ENCODE measurements around the gene MCRS1.
"Not testable (repeated sequence)": the region's sequence is repeated elsewhere in the genome, so short reads cannot be mapped to it uniquely, and the experiment has no call there.

The MCRS1 gene

GRCh38 chr12:49539406-49540228 lies 28.3 kb downstream of the MCRS1 start:
- DNase-seq: no peak

GRCh38 chr12:49538510-49539403 lies 29.2 kb downstream of the MCRS1 start, which contains the start of gene KCNH3:
TSS of gene KCNH3 (plus strand) at chr12:49539030. CDS start at chr12:49539417, 387 bp downstream.
- DNase-seq: peak; percentile 86

- DNase-seq: peak; percentile 53
These were observed 30.0 kb downstream of the MCRS1 start for GRCh38 chr12:49537752-49538509.

GRCh38 chr12:49537231-49537751 lies 30.7 kb downstream of the MCRS1 start:
- DNase-seq: no peak

DNA sequence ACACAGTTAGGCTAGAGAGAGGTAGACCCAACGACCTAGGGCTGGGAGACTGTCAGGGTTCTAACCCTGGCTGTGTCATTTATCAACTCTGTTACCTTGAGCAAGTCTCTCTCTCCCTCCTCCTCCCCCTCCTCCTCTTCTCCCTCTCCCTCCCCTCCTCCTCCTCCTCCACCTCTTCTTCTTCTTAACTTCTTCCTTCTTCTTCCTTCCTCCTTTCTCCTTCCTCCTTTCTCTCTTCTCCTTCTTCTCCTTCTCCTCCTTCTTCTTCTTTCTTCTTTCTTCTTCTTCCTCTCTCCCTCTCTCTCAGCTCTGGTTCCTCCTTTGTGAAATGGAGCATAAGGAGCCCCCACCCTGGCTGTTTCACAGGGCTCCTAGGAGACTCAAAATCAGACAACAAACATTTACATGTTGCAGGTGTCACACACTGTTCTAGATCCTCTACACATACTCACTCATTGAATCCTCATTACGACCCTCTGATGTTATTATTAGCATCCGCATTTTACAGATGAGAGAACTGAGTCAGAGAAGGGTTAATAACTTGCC lies 31.3 kb downstream of the MCRS1 start:
- no peak for DNase-seq

DNA sequence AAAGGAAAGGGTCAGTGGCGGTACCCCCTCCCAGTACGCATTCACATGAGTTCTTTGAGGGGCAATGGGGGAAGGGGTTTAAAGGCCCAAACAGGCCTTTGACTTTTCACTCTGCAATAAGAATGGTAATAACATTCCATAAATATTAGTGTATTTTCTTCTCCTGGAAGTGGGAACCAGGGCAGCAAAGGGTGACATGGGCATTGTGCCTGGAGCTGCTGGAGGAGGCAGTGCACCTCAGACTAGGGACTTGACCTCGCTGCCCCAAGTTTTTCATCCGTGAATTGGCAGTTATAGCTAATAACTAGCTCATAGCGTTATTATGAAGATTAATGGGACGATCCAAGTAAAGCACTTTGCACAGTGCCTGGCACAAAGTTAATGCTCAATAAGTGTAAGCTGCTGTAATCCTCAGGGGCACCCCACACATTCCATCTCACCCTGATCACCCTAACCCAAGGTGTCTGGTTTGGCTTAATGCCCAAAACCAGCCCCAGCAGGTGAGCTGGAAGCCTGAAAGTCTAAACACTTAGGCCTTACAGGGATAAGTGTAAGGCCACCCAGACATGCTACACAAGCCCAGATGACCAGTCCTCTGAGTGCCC lies 31.9 kb downstream of the MCRS1 start:
- no peak for DNase-seq

- no peak for DNase-seq
These were observed 33.1 kb downstream of the MCRS1 start for GRCh38 chr12:49534731-49535278.

GRCh38 chr12:49534122-49534521 lies 33.8 kb downstream of the MCRS1 start:
- DNase-seq: not testable (repeated sequence)

- no peak for DNase-seq
These were observed 34.6 kb downstream of the MCRS1 start for GRCh38 chr12:49533331-49533730.

DNA sequence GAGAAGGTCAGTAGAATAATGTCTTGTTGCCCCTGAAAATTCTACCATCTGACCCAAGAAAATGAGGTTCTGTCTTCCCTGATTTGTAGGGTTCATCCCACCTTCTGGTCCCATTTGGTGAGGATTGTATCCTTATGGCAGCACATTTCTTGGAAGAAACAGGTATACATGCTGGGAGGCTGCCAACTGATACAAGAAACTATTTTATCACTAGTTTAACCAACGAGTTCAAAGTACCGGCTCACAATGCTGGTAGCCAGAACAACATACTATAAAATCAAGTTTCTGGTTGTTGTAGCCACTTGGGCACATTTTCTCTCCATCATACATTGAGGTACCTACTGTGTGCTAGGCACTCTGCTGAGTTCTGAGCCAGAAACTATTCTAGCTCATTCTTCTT lies 36.2 kb downstream of the MCRS1 start:
- DNase-seq: no peak

DNA sequence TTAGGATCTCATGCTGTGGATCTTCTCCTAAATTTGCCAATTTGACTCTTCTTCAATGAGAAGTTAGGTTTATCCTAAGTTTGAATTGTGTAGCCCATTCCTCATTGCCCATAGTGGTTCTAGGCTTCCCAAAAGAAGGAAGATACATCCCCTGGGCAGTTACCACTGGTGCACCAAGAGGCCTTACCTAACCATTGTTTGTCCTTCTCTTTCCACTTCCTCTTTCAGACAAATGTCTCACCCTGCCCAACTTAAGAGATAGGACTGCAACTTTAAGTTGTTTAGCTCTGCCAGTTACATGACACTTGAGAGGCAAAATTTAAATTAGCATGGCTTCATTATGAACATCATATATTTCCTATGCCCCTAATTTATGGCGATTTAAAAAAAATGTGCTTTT lies 38.5 kb downstream of the MCRS1 start:
- no peak for DNase-seq

DNA sequence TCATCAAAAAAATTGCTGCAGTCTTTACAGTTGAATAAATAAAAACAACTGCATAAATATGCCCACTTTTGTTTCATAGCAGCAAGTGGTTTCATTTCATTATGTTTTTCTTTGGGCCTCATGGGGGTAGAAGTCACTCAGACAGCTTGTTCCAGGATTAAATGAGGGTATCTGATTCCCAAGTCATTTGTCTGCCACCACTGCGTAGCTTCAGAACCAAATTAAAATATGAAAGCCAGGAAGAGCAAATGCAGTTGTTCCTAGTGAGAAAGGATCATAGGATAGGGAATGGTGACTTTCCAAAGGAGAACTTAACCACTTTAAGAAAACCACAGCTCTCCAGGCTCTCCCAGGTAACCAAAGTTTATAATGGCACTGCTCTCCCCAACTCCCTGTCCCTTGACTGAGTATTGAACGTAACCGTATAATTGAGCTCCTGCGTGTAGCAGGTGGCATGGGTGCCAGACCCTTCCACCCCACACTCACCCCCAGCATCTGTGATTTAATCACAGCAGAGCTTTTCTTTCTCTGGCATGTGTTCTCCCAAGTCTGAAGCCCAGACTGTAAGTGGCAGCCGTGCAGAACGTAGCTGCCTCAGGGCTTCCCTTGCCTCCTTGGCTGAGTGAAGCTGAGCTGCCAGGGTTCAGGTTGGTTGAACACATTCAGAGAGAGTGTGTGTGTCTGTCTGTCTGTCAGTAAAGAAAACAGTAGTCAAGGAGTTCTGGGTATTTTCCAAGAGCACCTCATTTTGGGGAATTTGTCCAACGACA lies 40.4 kb downstream of the MCRS1 start:
- no peak for DNase-seq

- no peak for DNase-seq
These were observed 42.0 kb downstream of the MCRS1 start for GRCh38 chr12:49525942-49526341.

GRCh38 chr12:49524660-49525324 lies 43.1 kb downstream of the MCRS1 start:
- DNase-seq: no peak

GRCh38 chr12:49521389-49521788 lies 46.6 kb downstream of the MCRS1 start:
- DNase-seq: no peak

DNA sequence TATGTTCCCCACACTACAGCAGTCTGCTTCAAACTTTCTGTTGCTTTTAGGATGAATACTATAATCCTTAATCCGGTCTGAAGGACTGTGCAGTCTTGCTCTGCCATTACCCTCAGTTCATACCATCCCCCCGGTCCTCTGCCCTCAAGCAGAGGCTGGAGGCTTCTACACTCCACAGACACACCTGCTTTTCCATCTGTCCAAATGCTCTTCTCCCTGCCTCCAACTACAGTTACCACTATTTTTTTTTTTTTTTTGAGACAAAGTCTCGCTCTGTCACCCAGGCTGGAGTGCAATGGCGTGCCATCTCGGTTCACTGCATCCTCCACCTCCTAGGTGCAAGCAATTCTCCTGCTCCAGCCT lies 48.4 kb downstream of the MCRS1 start:
- DNase-seq: no peak

- DNase-seq: no peak
These were observed 48.9 kb downstream of the MCRS1 start for GRCh38 chr12:49518914-49519573.

DNA sequence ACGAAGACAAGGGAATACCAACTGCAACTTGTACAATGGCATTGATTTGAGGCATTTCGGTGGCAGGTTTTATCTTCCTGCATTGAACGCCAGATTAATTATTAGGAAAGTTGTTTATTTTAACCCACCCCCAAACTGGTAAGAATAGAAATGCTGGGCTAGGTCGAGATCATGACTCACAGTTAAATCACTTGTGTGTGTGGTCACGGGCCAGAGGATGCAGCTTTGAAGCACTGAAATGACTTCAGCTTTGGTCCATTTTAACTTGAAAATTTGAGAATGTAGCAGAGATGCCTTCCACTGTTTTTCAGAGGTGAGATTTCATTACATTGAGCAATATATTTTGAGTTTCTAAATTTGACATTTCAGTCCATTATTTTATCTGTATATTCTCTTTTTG lies 52.7 kb downstream of the MCRS1 start:
- no peak for DNase-seq

DNA sequence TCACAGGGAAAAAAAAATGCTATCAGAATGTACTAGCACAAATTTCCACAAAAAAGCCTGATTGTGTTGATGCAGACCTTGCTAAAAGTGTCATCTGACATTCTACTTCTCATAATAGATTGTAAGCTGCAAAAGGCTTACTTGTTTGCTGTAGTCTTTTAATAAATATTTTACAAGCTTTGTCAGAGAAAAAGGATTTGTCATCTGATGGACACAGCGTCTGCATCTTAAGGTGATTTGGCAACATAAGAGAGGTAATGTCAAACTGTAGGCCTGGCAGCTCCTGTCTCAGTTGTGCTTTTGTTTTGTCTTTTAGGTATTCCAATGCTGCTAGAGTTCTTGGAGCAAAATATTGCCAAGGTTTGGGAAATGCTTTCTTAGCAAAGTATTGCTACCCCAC lies 55.4 kb downstream of the MCRS1 start:
- no peak for DNase-seq

DNA sequence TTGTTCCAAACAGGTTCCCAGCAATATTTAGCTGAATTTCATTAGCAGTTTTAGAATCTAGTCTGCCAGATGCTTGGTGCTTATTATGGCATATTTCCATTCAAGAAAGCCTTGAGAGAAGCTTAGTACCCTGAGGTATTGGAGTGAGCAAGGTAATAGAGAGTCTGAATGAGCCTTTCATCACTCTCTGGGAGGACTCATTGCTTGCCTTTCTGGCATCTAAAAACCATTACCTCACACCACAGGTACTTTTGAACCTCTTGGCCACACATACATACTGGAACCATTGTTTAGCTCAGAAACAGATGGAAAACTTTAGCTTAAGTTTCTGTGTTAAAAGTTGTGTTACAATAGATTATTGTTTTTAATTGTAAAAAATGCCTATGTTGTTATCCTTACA lies 56.5 kb downstream of the MCRS1 start:
- DNase-seq: no peak
